ENCODE data around the gene ZFP36L1.

The ZFP36L1 gene

DNA sequence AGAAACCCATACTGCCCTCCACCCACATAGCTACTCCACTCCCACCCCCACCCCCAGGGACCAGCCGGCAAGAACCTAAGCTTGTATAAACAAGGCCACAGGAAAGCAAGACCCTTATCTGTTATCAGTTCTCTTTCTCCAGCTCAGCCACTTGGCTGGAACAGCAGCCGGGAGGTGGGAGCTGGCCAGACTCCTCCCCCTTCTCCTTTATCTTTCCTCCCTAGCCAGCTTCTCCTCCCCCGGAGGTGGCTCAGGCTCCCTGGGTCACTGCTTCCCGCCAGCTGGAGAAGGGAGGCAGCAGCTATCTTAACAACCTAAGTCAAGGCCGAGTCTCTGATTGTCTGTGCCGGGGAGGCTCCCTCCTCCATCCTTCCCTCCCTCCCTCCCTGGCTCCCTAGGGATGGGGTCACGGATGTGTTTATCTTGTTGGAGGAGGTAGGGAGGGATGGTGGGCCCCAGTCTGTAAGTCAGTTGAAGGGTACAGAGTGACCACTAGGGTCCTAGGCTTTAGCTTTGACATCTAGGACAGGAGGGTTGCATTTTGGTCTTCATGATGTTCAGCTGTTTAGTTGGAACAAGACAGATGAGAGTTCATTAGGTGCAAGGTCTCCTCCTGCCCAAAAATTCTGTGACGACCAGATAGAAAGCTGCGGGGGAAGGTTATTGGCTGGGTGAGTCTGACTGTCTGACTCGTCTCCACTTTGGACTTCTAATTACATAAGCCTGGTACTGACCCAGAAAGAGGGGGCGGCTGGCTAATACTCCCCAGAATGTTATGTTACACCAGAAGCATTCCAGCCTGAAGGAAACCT is 29.7 kb downstream of the ZFP36L1 start:
- no peak for DNase-seq

DNA sequence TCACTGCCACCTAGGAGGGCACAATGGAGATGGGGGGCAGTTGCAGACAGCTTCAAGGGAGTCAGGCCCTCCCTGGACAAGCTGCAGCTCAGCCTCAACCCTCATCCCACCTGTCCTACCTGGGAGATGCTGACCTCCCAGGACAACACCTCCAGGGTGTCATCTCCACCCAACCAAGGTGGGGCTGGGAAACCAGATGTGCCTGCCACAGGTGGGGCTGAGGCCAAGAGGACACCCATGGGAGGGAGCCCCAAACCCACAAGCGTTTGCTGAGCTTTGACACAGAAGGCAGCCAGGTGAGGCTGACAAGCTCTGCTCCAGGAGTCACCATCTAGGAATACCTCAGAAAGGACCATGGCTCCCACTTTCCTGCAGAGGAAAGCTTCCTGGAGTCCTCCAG is 31.5 kb downstream of the ZFP36L1 start:
- DNase-seq, result no peak

DNA sequence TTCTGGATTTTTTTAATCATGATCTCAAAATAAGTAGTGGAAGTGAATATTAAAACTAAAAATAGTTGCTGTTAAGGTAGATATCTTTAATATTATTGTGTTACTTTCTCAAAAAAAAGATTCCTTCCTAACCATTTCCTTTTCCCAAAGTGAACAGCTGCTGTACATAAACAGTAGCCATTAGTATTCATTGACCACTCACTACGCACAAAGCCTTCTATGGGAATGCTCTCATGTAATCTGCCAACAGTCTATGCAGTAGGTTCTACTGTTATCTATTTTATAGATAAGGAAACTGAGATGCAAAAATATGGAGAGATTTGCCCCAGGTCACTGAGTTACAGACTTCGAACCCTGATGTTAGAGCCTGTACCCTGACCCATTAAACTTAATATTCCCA is 32.1 kb downstream of the ZFP36L1 start:
- DNase-seq, result no peak

DNA sequence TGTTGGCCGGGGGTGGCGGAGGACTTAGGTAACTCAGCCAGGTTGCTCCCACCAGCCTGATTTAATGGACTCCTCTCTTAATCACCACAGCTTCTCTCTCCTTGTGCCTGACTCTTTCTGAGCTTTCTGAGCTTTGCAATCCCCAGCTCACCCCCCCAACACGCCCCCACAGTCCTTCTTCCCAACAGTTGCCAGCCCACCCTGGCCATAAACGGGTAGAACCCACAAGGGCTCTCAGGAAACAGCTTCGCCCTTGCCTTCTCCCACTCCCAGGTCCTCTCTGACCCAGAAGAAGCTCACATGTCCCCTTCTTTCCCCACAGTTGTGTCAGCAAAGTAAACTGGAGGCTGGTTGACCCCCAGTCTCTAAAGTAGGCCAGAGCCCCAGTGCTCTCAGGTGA is 32.9 kb downstream of the ZFP36L1 start:
- DNase-seq, result peak; percentile 69 to 84

DNA sequence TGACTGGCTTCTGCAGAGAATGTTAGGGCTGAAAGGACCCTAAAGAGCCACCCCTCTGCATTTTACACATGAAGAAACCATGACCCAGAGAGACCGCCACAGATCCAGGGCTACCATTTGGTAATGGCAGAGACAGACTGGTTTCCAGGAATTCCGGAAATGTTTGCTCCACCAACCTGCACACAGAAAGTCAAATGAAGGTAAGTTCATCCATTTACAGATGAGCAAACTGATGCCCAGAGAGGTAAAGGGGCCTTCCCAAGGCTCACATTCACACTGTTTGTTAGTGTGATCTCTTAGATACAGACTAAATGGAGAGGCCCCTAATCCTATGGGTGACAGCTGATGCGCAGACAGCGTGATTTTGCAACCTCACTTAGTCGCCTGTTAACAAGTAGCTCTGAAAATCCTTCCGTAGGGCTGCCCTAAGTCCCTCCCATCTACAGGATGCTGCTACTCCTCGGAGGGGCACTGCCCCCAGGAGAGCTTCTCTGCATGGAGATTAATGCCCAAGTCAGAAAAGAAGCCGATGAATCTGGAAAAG is 33.8 kb downstream of the ZFP36L1 start:
- DNase-seq, result no peak

DNA sequence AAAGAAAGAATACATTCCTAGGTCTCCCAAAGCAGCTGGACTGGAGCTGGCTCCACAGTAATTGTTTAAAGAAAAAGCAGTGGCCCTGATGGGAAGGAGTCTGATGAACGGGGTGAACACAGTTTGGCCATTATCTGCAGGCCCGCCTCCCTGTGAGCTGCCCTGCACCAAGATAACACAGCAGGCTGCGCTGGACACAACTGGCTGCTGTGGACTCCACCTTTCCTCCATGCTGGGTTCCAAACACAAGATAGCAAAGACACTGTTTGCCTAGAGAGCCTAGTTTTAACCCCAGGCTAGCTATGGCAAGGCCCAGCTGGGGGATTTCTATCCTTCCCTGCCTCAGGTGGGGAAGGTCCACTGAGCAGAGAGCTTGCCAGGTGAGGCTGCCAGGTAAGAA is 34.6 kb downstream of the ZFP36L1 start:
- no peak for DNase-seq

DNA sequence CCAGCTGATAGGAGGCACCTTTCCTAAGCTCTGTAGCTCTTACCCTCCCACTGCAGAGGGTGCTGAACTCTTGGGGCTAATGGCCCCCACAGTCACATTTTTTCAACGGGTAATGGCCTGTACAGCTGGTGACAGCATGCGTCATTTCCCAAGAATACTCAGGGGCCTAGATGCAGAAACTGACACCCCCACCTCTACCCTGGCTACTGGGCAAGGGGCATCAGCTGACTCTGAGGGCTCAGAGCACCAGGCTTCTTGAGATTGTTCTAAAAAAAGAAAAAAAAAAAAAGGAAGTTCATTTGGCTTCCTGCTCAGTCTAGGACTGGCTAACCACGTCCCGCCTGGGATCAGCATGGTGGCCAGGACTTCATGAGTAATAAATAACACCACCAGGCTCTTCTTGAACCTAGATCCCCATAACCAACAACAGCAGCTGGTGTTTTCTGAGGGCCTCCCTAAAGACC is 35.2 kb downstream of the ZFP36L1 start:
- DNase-seq, result peak; percentile 97 to 99

DNA sequence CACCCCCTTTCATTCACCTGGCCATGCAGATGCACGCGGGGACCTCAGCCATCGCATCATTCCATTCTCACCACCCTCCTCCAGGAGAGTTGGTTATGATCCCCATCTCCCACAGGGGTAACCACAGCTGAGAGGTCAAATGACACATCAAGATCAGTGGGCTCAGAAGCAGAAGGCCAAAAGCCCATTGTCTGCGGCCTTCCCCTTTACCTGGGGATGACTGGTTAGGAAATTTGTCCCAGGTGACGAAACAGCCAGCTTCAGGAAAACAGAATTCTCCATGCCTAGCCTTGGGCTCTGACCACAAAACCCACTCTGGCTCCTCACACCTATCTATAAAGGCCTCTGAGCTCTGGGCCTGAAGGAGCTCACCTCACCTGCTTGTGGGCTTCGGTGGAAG is 36.1 kb downstream of the ZFP36L1 start:
- no peak for DNase-seq

DNA sequence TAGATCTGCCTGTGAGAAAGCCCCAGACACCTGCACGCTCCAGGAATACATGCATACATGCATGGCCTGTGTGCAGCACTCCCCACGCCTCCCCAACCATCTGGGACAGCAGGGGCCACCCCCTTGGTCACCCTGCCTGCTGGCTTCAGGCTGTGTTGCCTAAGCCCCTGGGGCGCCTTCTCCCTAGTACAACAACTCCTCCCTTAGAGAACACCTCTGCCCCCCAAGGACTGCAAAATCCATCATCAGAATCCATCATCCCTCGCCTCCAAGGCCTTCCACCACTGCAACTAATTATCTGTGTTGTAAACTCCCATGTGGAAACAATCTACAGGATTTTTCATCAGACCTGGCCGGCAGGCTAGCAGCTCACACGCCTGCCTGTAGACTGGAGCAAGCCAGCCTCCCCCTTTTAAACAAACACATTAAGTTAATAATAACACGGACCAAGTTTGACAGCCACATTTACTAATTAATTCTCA is 36.8 kb downstream of the ZFP36L1 start:
- no peak for DNase-seq

DNA sequence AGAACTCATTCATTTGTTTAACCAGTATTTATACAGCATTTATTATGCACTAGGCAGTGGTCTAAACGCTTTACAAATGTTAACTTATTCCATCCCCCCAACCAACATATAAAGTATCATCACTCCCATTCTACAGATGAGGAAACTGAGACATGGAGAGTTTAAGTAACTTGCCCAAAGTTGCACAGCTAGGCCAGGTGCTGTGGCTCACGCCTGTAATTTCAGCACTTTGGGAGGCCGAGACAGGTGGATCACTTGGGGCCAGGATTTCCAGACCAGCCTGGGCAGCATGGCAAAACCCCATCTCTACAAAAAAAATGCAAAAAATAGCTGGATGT is 37.9 kb downstream of the ZFP36L1 start:
- DNase-seq, result no peak

DNA sequence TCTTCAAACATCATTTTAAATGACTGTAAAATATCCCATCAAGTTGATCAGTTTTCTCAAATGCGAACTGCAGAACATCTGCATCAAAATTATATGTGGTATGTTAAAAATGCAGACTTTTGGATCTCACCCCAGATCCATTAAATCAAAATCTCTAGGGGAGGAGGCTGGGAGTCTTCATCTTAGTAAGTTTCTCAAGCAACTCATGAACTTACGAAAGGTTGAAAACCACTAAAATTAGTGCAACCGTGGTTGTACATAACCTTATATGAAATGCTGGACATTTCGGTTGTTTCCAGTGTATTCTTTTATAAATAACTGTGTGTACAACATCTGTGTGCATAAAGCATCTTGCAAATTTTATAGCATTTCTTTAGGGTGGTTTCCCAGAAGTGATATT is 39.2 kb downstream of the ZFP36L1 start:
- DNase-seq, result no peak

DNA sequence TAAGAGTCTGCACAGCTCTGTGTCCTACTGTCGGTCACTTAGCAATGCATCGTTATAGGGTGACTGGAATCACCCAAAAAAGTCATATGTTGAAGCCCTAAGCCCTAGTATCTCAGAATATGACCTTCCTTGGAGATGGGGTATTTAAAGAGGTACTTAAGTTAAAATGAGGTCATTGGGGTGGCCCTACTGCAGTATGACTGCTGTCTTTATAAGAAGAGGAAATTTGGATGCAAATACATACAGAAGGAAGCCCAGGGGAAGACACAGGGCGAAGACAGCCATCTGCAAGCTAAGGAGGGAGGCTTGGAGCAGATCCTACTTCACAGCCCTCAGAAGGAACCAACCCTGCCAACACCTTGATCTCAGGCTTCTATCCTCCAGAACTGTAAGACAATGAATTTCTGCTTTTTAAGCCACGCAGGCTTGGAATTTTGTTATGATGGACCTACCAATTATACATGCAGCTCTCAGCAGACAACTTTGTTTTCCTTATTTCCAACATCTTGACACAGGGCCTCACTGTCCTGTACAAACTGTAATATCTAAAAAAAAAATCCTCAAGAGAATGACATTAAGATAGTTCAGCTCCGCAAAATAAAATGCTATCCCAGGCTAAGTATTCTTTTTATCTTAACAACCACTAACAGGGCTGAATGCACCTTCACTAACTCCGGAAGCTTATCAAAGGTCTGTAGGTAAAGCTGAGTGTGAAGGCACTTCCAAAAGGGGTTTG is 40.4 kb downstream of the ZFP36L1 start:
- DNase-seq, result no peak

DNA sequence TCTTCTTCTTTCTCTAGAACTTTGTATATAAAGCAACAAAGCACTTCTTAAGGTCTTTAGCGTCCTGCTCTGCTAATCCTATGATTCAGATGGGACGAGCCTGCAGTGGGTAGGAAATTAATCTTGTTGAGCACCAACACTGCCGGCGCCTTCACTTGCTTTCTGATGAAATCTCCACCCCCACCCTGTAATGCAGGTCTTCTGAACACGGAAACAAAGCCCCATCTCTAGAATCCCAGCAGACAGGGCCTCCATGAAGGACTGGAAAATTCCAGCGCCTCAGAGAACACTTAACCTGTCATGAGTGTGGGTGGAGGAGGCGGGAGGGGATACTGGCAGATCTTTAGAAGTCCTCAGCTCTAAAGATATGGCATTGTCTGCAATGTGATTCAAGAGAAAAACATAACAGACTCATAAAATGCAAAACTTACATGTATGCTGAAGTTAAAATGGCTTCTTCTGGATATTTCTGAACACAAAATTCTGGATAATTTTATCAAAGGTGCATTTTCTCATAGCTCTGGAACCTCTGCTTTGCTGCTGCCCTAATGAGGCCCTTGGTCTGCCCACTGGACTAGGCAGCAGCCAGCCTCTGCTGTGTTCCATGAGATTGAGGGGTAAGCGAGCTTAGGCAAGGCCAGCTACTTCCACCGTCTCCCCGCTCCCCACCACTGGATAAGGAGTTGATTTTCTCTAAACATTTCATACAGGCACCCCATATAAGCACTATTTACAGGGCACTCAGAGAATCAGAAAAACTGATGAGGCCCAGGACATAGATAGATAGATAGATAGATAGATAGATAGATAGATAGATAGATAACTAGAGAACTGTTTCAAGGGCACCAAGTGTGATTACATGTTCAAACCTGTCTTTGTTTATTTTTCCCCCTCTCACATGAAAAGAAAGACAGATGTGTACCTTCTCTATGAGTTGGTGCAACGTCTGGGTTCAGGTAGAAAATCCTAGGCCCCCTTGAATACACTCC is 43.1 kb downstream of the ZFP36L1 start:
- DNase-seq, result no peak

DNA sequence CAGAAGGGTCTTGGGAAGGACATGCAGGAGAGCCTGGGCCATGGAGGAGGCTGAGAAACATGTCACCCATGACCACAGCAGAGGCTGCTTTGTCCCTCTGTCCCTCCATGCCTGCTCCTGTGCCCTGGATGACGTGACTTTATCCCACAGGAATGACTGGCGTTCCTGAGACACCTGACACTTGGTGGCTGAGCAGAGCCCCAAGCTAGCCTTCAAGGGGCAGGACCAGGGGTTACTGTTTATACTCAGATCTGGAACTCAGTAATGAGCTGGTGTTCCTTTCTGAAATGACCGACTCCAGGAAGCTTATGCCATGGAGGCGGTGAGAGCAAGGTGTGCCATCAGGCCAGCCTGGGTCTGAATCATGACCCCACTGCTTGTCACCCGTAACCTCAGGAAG is 44.2 kb downstream of the ZFP36L1 start:
- no peak for DNase-seq

DNA sequence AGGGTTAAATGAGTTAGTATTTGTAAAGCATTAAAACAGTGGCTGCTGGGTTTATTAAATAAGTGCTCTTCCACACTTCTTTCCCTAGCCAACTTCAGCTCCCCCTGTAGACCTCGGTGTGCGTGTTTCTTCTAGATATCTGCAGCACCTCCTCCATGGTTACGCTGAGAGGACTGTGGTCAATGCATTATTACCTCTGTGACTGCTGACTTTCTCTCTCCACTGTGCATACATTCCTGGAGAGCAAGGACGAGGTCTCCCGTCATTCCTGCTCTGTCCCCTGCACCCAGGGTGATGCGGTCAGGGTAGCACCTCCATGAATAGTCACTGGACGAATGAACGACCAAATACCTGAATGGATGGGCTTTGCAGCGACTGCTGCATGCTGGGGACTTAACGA is 44.6 kb downstream of the ZFP36L1 start:
- DNase-seq, result no peak

DNA sequence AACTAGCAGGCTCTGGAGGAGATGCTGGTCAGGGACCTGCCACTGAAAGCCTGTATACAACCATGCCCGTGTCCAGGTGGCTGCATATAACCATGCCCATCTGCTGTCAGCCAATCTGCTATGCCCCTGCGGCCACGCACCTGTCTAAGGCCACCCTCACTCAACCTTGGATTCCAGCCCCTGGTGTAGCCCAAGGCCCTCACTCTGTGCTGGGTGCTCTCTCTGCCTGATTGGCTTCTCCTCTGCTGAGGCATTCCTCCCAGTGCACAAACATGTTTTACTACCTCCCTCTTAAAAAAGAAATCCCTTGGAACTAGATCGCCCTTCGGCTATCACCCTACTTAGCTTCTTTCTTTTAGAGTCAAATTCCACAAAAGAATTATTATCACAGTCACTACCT is 45.5 kb downstream of the ZFP36L1 start:
- DNase-seq, result no peak

DNA sequence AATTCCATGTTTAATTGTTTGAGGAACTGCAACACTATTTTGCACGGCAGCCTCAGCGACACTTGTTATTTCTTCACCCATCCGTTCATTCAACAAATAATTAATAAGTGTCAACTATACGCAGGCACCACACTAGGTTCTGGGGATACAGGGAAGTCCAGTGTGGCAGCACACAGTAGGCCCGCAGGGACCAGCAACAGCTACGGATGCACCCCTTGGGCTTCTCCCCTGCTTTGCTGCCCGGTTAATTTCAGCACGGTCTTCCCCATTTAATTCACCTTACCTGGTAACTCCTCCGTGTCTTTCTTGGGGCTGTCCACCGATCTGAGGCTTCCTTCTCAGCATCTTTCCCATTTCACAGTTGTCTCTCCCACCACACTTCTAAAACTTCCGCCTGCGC is 48.3 kb downstream of the ZFP36L1 start:
- no peak for DNase-seq

DNA sequence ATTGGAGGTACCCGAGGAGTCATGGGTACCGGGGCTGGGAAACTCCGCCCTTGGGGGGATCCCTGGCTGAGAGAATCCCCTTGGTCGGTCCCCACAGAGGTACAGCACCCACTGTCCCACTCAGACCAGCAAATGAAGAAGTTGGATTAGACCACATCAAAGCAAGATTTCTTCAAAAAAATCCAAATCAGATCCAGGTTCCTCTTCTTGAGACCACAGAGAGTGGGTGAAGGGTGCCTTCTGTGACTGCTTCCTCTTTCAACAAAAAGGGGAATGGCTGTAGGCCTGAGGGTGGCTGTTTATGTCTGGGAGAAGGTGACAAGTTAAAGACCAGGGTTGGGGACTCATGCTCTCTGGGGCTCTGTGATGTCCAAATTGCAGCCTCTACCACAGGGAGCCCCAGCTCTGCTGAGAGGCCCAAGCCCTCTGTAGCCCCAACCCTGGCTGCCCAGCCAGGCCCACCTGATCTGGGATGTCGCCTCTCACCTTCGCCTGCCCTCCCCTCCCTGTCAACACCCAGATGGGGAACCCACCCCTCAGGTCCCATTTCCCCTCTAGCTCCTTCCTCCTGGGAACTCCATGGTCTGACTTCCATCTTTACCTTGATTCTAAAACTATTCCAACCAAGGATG is 50.9 kb downstream of the ZFP36L1 start:
- peak; percentile 95 to 98 for DNase-seq

DNA sequence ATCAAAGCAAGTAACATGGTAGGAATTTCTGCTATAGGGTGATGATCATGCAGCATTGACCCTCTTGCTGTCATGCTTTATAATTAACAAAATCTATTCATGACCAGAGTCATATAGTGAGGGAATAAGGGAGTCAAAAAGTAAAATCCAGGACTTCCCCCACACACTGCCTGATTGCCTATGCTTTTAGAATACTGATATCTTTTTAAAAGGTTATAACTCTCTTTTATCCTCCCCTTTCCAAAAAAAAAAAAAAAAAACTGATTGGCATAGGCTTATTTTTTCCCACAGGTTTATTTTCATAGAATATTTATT is 51.4 kb downstream of the ZFP36L1 start:
- DNase-seq, result no peak

DNA sequence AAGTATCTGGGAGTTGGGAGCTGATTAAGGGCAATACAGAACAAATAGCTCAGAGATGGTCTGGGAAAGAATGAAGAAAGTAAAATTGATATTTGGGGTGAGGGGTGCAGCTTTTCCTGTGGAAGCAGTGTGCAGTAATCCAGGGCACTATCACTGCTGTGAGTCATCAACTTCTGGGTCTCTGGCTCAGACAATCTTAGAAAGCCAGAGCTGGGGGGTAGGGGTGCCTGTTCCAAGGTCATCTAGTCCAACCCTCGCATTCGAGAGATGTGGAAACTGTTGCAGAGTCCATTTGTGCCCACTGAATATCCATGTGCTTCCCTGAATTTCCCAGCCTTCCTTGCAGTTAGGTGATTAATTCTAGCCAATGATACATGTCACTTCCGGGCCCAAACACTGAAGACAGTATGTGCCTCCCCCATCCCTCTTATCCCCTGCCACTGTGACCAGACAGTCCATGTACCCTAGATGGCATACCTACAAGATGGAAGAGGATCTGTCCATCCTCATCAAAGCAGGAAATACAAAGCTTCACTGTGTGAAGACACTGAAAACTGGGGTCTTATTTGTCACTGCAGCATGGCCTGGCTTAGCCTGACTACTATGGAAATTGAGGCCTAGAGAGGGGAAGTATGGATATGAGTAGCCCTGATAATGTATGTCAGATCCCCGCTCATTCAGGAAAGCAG is 51.9 kb downstream of the ZFP36L1 start:
- DNase-seq, result no peak

DNA sequence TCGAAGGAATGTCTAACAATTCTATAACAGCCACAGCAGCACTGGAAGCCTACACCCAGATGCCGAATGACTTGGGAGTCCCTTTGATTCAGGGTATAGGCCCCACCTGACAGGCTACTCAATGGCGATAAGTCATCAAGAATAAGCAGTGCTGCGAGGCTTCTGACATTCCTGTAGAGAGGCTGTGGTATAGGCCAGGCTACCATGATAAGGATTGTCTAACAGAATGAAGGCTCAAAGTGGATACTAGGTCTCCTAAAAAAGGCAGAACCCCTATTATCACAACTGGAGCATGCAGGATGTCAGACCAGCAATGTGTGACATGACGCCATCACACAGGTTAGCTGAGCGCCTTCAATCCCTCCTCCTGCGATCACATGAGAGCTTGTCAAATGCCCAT is 53.2 kb downstream of the ZFP36L1 start:
- no peak for DNase-seq

DNA sequence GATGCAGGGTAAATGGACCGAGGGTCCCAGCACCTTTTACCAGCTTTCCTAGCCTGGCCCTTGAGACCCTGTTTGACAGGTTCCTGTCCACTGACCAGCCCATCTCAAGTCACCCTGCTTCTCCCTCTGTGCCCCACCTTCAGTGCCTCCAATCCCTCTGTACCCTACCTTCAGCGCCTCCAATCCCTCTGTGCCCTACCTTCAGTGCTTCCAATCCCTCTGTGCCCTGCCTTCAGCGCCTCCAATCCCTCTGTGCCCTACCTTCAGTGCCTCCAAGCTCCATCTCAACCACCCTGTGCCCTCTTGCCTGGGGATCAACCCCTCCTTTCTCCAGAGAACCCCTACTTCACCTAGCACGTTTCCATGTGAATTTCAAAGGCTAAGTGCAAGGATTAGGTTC is 54.3 kb downstream of the ZFP36L1 start:
- DNase-seq, result no peak
